K562 (cell line): ENCODE data around the gene CSTPP1. TPM values are rescaled to one million over a fixed set of nuclear protein-coding genes. Genes with fewer than 3 reads are reported as not detected.

Source experiments
- ATAC-seq: fragments of 200-7000 bp; cut with Tn5 transposase; 3 replicates; pipeline ENCODE4 v1.9.1; 2020; ENCODE audit warnings: moderate library complexity
- BruUV-seq: library from RNA; stranded (reverse); fragments of 400-500 nt; replicated peaks from 2 replicates; lab custom pipeline; 2021; lab: Mats Ljungman, UMichigan
- CTCF ChIA-PET: fragments of 300-600 bp; formaldehyde crosslinking; extraction: SDS; loops from one replicate; lab custom pipeline; 2021; ENCODE audit warnings: low intra/inter-chr PET ratio; lab: Yijun Ruan, JAX
- POLR2A ChIA-PET: fragments of 300-600, 350-650 bp; sonication (Branson Sonifier 250); formaldehyde crosslinking; extraction: SDS; loops from one replicate; lab custom pipeline; 2021; ENCODE audit warnings: antibody characterized with exemption, inconsistent platforms; lab: Yijun Ruan, JAX
- DNase-seq, 4 experiments: peaks; one replicate each; pipeline versions ENCODE4 v3.0.0 to v3.0.0-alpha.2; 2011 to 2018; ENCODE audit warnings: low spot score in 3 of 4, mixed read lengths in 3 of 4; ENCODE audit errors: extremely low read depth in 1 of 4
- FAIRE-seq: peaks from 2 replicates; lab custom pipeline; 2011; peaks lifted over from hg19 to GRCh38; lab: Jason Lieb, UNC
- H2AFZ ChIP-seq: 2 replicates; pipeline ENCODE4 v1.6.0; 2011; ENCODE audit warnings: low read depth, low read length, control low read depth, inconsistent platforms
- H3K27ac ChIP-seq: fragments of 200-600 bp; 3 replicates; pipeline ENCODE4 v1.8.0; 2011; ENCODE audit warnings: low read depth, mild to moderate bottlenecking, control low read depth, inconsistent platforms, low read length, moderate library complexity, mixed read lengths; ENCODE audit errors: extremely low read depth
- H3K27me3 ChIP-seq, 2 experiments: fragments of 300-600 bp in 1 of 2; 2 replicates in 1 of 2; 3 replicates in 1 of 2; pipeline versions ENCODE4 v1.6.0 to v1.8.0; 2011; ENCODE audit warnings: inconsistent platforms in 2 of 2, low read length in 2 of 2, mild to moderate bottlenecking in 1 of 2, mixed read lengths in 1 of 2, moderate library complexity in 1 of 2; ENCODE audit not compliant: control insufficient read depth in 2 of 2, insufficient read depth in 2 of 2
- H3K36me3 ChIP-seq: fragments of 300-600 bp; 3 replicates; pipeline ENCODE4 v1.8.0; 2011; ENCODE audit warnings: mild to moderate bottlenecking, low read length, inconsistent platforms; ENCODE audit not compliant: control insufficient read depth, insufficient read depth
- H3K4me1 ChIP-seq, 2 experiments: fragments of 200-600 bp in 1 of 2; replicated peaks in 1 of 2; 2 replicates in 1 of 2; 3 replicates in 1 of 2; pipeline versions ENCODE4 v1.5.1 to v1.8.0; 2011; ENCODE audit warnings: inconsistent platforms in 2 of 2, low read length in 2 of 2, mild to moderate bottlenecking in 1 of 2, mixed read lengths in 1 of 2, moderate library complexity in 1 of 2; ENCODE audit not compliant: control insufficient read depth in 2 of 2, insufficient read depth in 2 of 2
- H3K4me2 ChIP-seq: 2 replicates; pipeline ENCODE4 v1.6.1; 2011; ENCODE audit warnings: low read length, control low read depth, inconsistent platforms, mixed read lengths; ENCODE audit not compliant: insufficient read depth
- H3K4me3 ChIP-seq: fragments of 200-600 bp; sonication (generic), shearing (Covaris generic); 2 replicates; pipeline ENCODE4 v1.5.1; 2016; ENCODE audit warnings: control low read depth, inconsistent platforms
- H3K79me2 ChIP-seq: fragments of 200-600 bp; 3 replicates; pipeline ENCODE4 v1.8.0; 2011; ENCODE audit warnings: low read length, inconsistent platforms; ENCODE audit not compliant: control insufficient read depth, insufficient read depth
- H3K9ac ChIP-seq, 2 experiments: 2 replicates each; pipeline versions ENCODE4 v1.6.0 to v1.6.1; 2011; ENCODE audit warnings: low read depth in 2 of 2, low read length in 2 of 2, control low read depth in 1 of 2, inconsistent platforms in 1 of 2, mild to moderate bottlenecking in 1 of 2, mixed read lengths in 1 of 2; ENCODE audit not compliant: insufficient read depth in 1 of 2
- H3K9me1 ChIP-seq: one replicate; pipeline ENCODE4 v1.6.0; 2011; ENCODE audit warnings: inconsistent platforms, mild to moderate bottlenecking, low read length, moderate library complexity; ENCODE audit not compliant: control insufficient read depth, insufficient read depth
- H3K9me3 ChIP-seq: replicated peaks from 2 replicates; pipeline ENCODE4 v1.5.1; 2011; ENCODE audit warnings: low read depth, low read length, inconsistent platforms; ENCODE audit not compliant: control insufficient read depth, insufficient read depth
- H4K20me1 ChIP-seq: replicated peaks from 2 replicates; pipeline ENCODE4 v1.6.1; 2011; ENCODE audit warnings: low read length, inconsistent platforms, mixed read lengths; ENCODE audit not compliant: control insufficient read depth, insufficient read depth
- CEBPB ChIP-seq: fragments of 450-650 bp; IDR thresholded peaks from 2 replicates; pipeline ENCODE4 v1.6.1; 2016; ENCODE audit warnings: missing genetic modification characterization, missing compliant biosample characterization
- E2F6 ChIP-seq, 2 experiments: IDR thresholded peaks; 2 replicates each; pipeline ENCODE4 v1.6.1; 2011; ENCODE audit warnings: borderline replicate concordance in 1 of 2, control low read depth in 1 of 2, low read depth in 1 of 2, low read length in 1 of 2, mild to moderate bottlenecking in 1 of 2, mixed read lengths in 1 of 2, moderate library complexity in 1 of 2; ENCODE audit not compliant: insufficient read depth in 1 of 2, insufficient read length in 1 of 2, poor library complexity in 1 of 2, severe bottlenecking in 1 of 2; ENCODE audit errors: extremely low read depth in 1 of 2
- REST ChIP-seq, 2 experiments: fragments of 450-650 bp; formaldehyde crosslinking in 1 of 2; IDR thresholded peaks; 2 replicates each; pipeline versions ENCODE4 v1.4.0 to v1.6.1; 2014 to 2020; ENCODE audit warnings: mild to moderate bottlenecking in 2 of 2, borderline replicate concordance in 1 of 2, low read depth in 1 of 2
- TFAP4 ChIP-seq: sonication (generic); formaldehyde crosslinking; IDR thresholded peaks from 2 replicates; pipeline ENCODE4 v1.8.0; 2022; ENCODE audit warnings: missing genetic modification reagents, mild to moderate bottlenecking, moderate library complexity, borderline replicate concordance
- ZNF384 ChIP-seq: IDR thresholded peaks from 2 replicates; pipeline ENCODE4 v1.6.1; 2012; ENCODE audit warnings: low read depth, low read length, improper control_type of control experiment
- WGBS: fragments of 100-300 bp; shearing (Covaris generic); methylation state at CpG from one replicate; pipeline ENCODE4 v1.1.6; 2016; ENCODE audit warnings: low coverage, mixed read lengths; ENCODE audit not compliant: insufficient coverage; ENCODE audit errors: missing lambda C conversion rate; 5-methylcytosine and 5-hydroxymethylcytosine counted together
- in situ Hi-C: fragments of 300-500 bp; cut with MboI; formaldehyde crosslinking; loops from 4 replicates; pipeline ENCODE4 v1.15.0; 2018; ENCODE audit warnings: inconsistent platforms, mixed read lengths
- intact Hi-C: fragments of 100-400 bp; cut with micrococcal nuclease; formaldehyde crosslinking; loops from 2 replicates; pipeline ENCODE4 v1.14.2; 2022
- polyA plus RNA-seq, 8 experiments: library from polyadenylated mRNA; depleted of rRNA in 4 of 8; stranded (reverse) in 5 of 8; unstranded in 3 of 8; fragments of >200 nt; fragmentation: Nextera tagmentation in 2 of 8; fragmentation: Illumina TruSeq in 1 of 8; extraction: Ambion mirVana in 2 of 8; extraction: Trizol in 1 of 8; gene quantifications; 2 replicates each; pipeline versions ENCODE4 v1.2.1 to v1.2.3, GENCODE V29; 2011 to 2014; ENCODE audit warnings: inconsistent platforms in 1 of 8, missing spikeins in 1 of 8
- total RNA-seq, 7 experiments: library from RNA; depleted of rRNA in 6 of 7; stranded (reverse); fragments of >200 nt in 6 of 7; fragmentation: Illumina TruSeq in 2 of 7; extraction: Trizol in 2 of 7; gene quantifications; 2 replicates each; pipeline versions ENCODE4 v1.2.1 to v1.2.3, GENCODE V29; 2011 to 2021; ENCODE audit warnings: low replicate concordance in 1 of 7
- TF ChIP-seq, protein P1 (sequence below), 2 experiments: IDR thresholded peaks; 2 replicates each; pipeline ENCODE4 v1.6.1; 2012; ENCODE audit warnings: improper control_type of control experiment in 2 of 2, low read depth in 2 of 2, low read length in 2 of 2, borderline replicate concordance in 1 of 2

Gene CSTPP1
- total and polyA plus RNA-seq, 9 of the 15 experiments (the other 6 are each of a cell fraction or from before 2014, with no cell fraction given), result 6.5 to 17.8 (median 9.2) TPM

DNA sequence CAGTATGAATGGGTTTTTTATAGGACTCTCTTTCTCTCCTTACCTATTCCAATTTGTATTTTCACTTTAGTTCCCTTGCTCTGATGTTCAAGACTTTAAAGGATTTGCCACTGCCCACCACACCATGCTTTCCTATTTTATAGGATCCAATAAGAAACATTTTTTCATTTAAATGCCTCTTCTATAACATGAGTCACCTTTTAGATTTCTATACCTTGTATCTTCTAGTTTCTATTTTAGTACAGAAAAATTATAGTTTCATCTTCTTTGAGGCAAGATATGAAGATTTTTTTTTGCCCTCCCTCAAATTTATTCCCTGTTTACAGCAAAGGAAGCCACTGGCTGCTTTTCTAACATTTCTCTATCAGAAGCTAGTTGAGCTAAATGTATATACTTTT, 163.4 kb downstream of the CSTPP1 start (continued):
- TF ChIP-seq TFAP4 (CRISPR knock-in tag) (no peak), CEBPB (no peak)
- TF ChIP-seq, protein P1, sequence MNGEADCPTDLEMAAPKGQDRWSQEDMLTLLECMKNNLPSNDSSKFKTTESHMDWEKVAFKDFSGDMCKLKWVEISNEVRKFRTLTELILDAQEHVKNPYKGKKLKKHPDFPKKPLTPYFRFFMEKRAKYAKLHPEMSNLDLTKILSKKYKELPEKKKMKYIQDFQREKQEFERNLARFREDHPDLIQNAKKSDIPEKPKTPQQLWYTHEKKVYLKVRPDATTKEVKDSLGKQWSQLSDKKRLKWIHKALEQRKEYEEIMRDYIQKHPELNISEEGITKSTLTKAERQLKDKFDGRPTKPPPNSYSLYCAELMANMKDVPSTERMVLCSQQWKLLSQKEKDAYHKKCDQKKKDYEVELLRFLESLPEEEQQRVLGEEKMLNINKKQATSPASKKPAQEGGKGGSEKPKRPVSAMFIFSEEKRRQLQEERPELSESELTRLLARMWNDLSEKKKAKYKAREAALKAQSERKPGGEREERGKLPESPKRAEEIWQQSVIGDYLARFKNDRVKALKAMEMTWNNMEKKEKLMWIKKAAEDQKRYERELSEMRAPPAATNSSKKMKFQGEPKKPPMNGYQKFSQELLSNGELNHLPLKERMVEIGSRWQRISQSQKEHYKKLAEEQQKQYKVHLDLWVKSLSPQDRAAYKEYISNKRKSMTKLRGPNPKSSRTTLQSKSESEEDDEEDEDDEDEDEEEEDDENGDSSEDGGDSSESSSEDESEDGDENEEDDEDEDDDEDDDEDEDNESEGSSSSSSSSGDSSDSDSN (IDR thresholded peaks at IDR 0.05; ENCODE audit: borderline replicate concordance in 1 of 2, low read depth in 2 of 2, low read length in 2 of 2), result no peak

GRCh38 chr11:47101406-47101805, 164.8 kb downstream of the CSTPP1 start:
- in situ Hi-C loops (no loop called here), intact Hi-C loops (loop anchor here (5.0 kb wide), 2 partner anchors 51 to 214 kb away; no protein-coding TSS in a partner anchor)
- Histone ChIP-seq H3K36me3 (no peaks in the 10 kb centered on the region), H3K9me3 (no peaks in the 10 kb centered on the region), H3K27ac (no peak overlapping the region), H3K4me2 (no peak overlapping the region), H3K4me3 (no peak overlapping the region), H4K20me1 (no peaks in the 10 kb centered on the region), H3K79me2 (no peaks in the 10 kb centered on the region), H3K9ac (no peak overlapping the region), H3K27me3 (no peaks in the 10 kb centered on the region; a peak in 1 of 5 replicates), H3K4me1 (no peaks in the 10 kb centered on the region), H3K9me1 (no peaks in the 10 kb centered on the region), H2AFZ (no peak overlapping the region)
- CTCF ChIA-PET, result interaction anchor here (0.7 kb wide), 1 partner anchor 212 kb away, joined by 4 read pairs; no protein-coding TSS in a partner anchor
- ATAC-seq (no peak), FAIRE-seq (no peak), DNase-seq (no peak)
- 19% methylated on average over 3 of the region's 3 CpGs for WGBS
- no TSS peak for BruUV-seq
- POLR2A ChIA-PET, result no interaction called here
- no peak for TF ChIP-seq E2F6 (IDR thresholded peaks at IDR 0.05; ENCODE audit: borderline replicate concordance in 1 of 2, extremely low read depth in 1 of 2, insufficient read depth in 1 of 2, insufficient read length in 1 of 2, low read depth in 1 of 2, low read length in 1 of 2, poor library complexity in 1 of 2, severe bottlenecking in 1 of 2)
- peak; percentile 96 for TF ChIP-seq ZNF384
- TF ChIP-seq REST (IDR thresholded peaks at IDR 0.05; ENCODE audit: borderline replicate concordance), result peak; percentile 64; the same call in 1 of the 2 replicates
- TF ChIP-seq REST (CRISPR knock-in tag; IDR thresholded peaks at IDR 0.05; ENCODE audit: low read depth), result no peak
